H1 (cell line): ENCODE data around the gene ZNF135. TPM values are rescaled to one million over a fixed set of nuclear protein-coding genes. Genes with fewer than 3 reads are reported as not detected.

Experiments used
- CTCF ChIA-PET: fragments of 300-600 bp; sonication (Branson Sonifier 250); formaldehyde crosslinking; loops from one replicate; lab custom pipeline; 2021; ENCODE audit not compliant: partially characterized antibody; lab: Charles Lee
- POLR2A ChIA-PET: fragments of 300-600 bp; sonication (Branson Sonifier 250); formaldehyde crosslinking; loops from one replicate; lab custom pipeline; 2021; ENCODE audit warnings: inconsistent platforms; ENCODE audit not compliant: partially characterized antibody; lab: Charles Lee
- DNase-seq, 2 experiments: peaks; one replicate each; pipeline versions ENCODE4 v3.0.0 to v3.0.0-alpha.2; 2010 to 2022; ENCODE audit warnings: low spot score in 2 of 2, low read depth in 1 of 2, mixed read lengths in 1 of 2
- FAIRE-seq: peaks from 2 replicates; lab custom pipeline; 2011; peaks lifted over from hg19 to GRCh38; lab: Jason Lieb, UNC
- H2AFZ ChIP-seq: 2 replicates; pipeline ENCODE4 v1.8.1; 2012; ENCODE audit warnings: low read length, inconsistent platforms
- H2AK5ac ChIP-seq: 2 replicates; pipeline ENCODE4 v1.6.1; 2013; ENCODE audit warnings: low read depth, low read length
- H2BK120ac ChIP-seq: replicated peaks from 2 replicates; pipeline ENCODE3; 2013; ENCODE audit warnings: low read depth, low read length, inconsistent platforms
- H2BK12ac ChIP-seq: 2 replicates; pipeline ENCODE4 v1.6.1; 2013; ENCODE audit warnings: low read depth, low read length
- H2BK15ac ChIP-seq: 2 replicates; pipeline ENCODE4 v1.6.1; 2013; ENCODE audit warnings: low read length
- H2BK20ac ChIP-seq: 2 replicates; pipeline ENCODE4 v1.6.1; 2013; ENCODE audit warnings: low read length
- H2BK5ac ChIP-seq: 2 replicates; pipeline ENCODE4 v1.6.1; 2013; ENCODE audit warnings: low read depth, low read length
- H3K14ac ChIP-seq: 2 replicates; pipeline ENCODE4 v1.6.1; 2013; ENCODE audit warnings: inconsistent platforms; ENCODE audit not compliant: insufficient read length
- H3K18ac ChIP-seq: 2 replicates; pipeline ENCODE4 v1.6.1; 2013; ENCODE audit warnings: low read length; ENCODE audit errors: extremely low read depth
- H3K23ac ChIP-seq: 2 replicates; pipeline ENCODE4 v1.6.1; 2013; ENCODE audit warnings: inconsistent platforms; ENCODE audit not compliant: insufficient read length
- H3K23me2 ChIP-seq: 2 replicates; pipeline ENCODE4 v1.6.1; 2013; ENCODE audit warnings: low read depth, low read length
- H3K27ac ChIP-seq: 2 replicates; pipeline ENCODE4 v1.6.1; 2011; ENCODE audit warnings: low read depth, low read length, inconsistent platforms
- H3K27me3 ChIP-seq, 4 experiments: replicated peaks in 1 of 4; 1 replicate in 1 of 4; 2 replicates in 3 of 4; pipeline versions ENCODE4 v1.6.1 to v1.8.1; 2011 to 2013; ENCODE audit warnings: low read length in 3 of 4, mild to moderate bottlenecking in 3 of 4, inconsistent platforms in 2 of 4, mixed read lengths in 2 of 4, moderate library complexity in 1 of 4; ENCODE audit not compliant: control insufficient read depth in 3 of 4, insufficient read depth in 3 of 4; ENCODE audit errors: extremely low read depth in 1 of 4
- H3K36me3 ChIP-seq, 4 experiments: 2 replicates each; pipeline versions ENCODE4 v1.6.1 to v1.8.1; 2011 to 2013; ENCODE audit warnings: mild to moderate bottlenecking in 4 of 4, low read length in 3 of 4, moderate library complexity in 2 of 4, control low read depth in 1 of 4, inconsistent platforms in 1 of 4; ENCODE audit not compliant: insufficient read depth in 4 of 4, control insufficient read depth in 2 of 4
- H3K4ac ChIP-seq: replicated peaks from 2 replicates; pipeline ENCODE3; 2013; ENCODE audit warnings: low read length, low read depth, mixed read lengths, inconsistent platforms; ENCODE audit not compliant: insufficient read length
- H3K4me1 ChIP-seq, 4 experiments: replicated peaks in 1 of 4; 1 replicate in 1 of 4; 2 replicates in 3 of 4; pipeline versions ENCODE4 v1.6.1 to v1.8.1; 2011 to 2013; ENCODE audit warnings: low read length in 3 of 4, inconsistent platforms in 2 of 4, mixed read lengths in 1 of 4; ENCODE audit not compliant: insufficient read depth in 4 of 4, control insufficient read depth in 3 of 4
- H3K4me2 ChIP-seq, 2 experiments: 2 replicates each; pipeline versions ENCODE4 v1.6.1 to v1.8.1; 2011 to 2013; ENCODE audit warnings: low read depth in 2 of 2, low read length in 2 of 2, control low read depth in 1 of 2, inconsistent platforms in 1 of 2, mild to moderate bottlenecking in 1 of 2; ENCODE audit not compliant: insufficient read depth in 1 of 2
- H3K4me3 ChIP-seq, 4 experiments: fragments of 200-600, 300-600 bp in 1 of 4; sonication (generic), shearing (Covaris generic), sonication (Bioruptor Twin) in 1 of 4; 2 replicates each; pipeline versions ENCODE4 v1.5.1 to v1.8.1; 2011 to 2016; ENCODE audit warnings: low read length in 4 of 4, low read depth in 3 of 4, control low read depth in 2 of 4, inconsistent platforms in 2 of 4, mild to moderate bottlenecking in 2 of 4, mixed read lengths in 1 of 4, moderate library complexity in 1 of 4; ENCODE audit not compliant: insufficient read depth in 2 of 4; ENCODE audit errors: extremely low read depth in 1 of 4
- H3K56ac ChIP-seq: replicated peaks from 2 replicates; pipeline ENCODE3; 2013; ENCODE audit warnings: low read depth, mild to moderate bottlenecking, mixed read lengths, low read length, inconsistent platforms; ENCODE audit not compliant: insufficient read length
- H3K79me1 ChIP-seq: 2 replicates; pipeline ENCODE4 v1.6.1; 2013; ENCODE audit warnings: low read depth, low read length, control low read depth
- H3K79me2 ChIP-seq, 2 experiments: 2 replicates each; pipeline versions ENCODE4 v1.6.1 to v1.8.1; 2012 to 2013; ENCODE audit warnings: low read length in 2 of 2, mild to moderate bottlenecking in 2 of 2, inconsistent platforms in 1 of 2; ENCODE audit not compliant: insufficient read depth in 2 of 2, control insufficient read depth in 1 of 2
- H3K9ac ChIP-seq, 4 experiments: replicated peaks in 1 of 4; 1 replicate in 1 of 4; 2 replicates in 3 of 4; pipeline versions ENCODE4 v1.6.1 to v1.8.1; 2011 to 2013; ENCODE audit warnings: low read depth in 3 of 4, low read length in 3 of 4, control low read depth in 2 of 4, mild to moderate bottlenecking in 2 of 4, moderate library complexity in 2 of 4, inconsistent platforms in 1 of 4; ENCODE audit errors: extremely low read depth in 1 of 4
- H3K9me3 ChIP-seq, 2 experiments: 2 replicates each; pipeline versions ENCODE4 v1.6.1 to v1.8.1; 2012 to 2013; ENCODE audit warnings: mild to moderate bottlenecking in 2 of 2, moderate library complexity in 2 of 2, control low read depth in 1 of 2, inconsistent platforms in 1 of 2, low read depth in 1 of 2, low read length in 1 of 2, mixed read lengths in 1 of 2; ENCODE audit not compliant: insufficient read depth in 2 of 2
- H4K20me1 ChIP-seq, 2 experiments: replicated peaks in 1 of 2; 2 replicates each; pipeline versions ENCODE3 to v1.8.1; 2011 to 2013; ENCODE audit warnings: inconsistent platforms in 2 of 2, low read length in 2 of 2, mild to moderate bottlenecking in 1 of 2; ENCODE audit not compliant: insufficient read depth in 2 of 2, control insufficient read depth in 1 of 2
- H4K5ac ChIP-seq: 2 replicates; pipeline ENCODE4 v1.6.1; 2013; ENCODE audit warnings: low read length, low read depth, mixed read lengths, inconsistent platforms; ENCODE audit not compliant: insufficient read length
- H4K8ac ChIP-seq: 2 replicates; pipeline ENCODE4 v1.8.0; 2013; ENCODE audit warnings: mild to moderate bottlenecking, moderate library complexity, low read length, inconsistent platforms; ENCODE audit not compliant: insufficient read depth; ENCODE audit errors: extremely low read depth
- H4K91ac ChIP-seq: replicated peaks from 2 replicates; pipeline ENCODE3; 2013; ENCODE audit warnings: low read length, mixed read lengths, inconsistent platforms; ENCODE audit not compliant: insufficient read length
- CBX8 ChIP-seq: fragments of 300-800, 300-1000 bp; sonication (generic); IDR thresholded peaks from 2 replicates; pipeline ENCODE4 v1.7.1; 2016; ENCODE audit warnings: low read depth, low read length, borderline replicate concordance
- EGR1 ChIP-seq: IDR thresholded peaks from 2 replicates; pipeline ENCODE4 v1.6.1; 2011; ENCODE audit warnings: low read depth, low read length, borderline replicate concordance
- MAX ChIP-seq: IDR thresholded peaks from 2 replicates; pipeline ENCODE4 v1.6.1; 2012; ENCODE audit warnings: inconsistent platforms
- RFX5 ChIP-seq: IDR thresholded peaks from 2 replicates; pipeline ENCODE4 v1.6.1; 2011; ENCODE audit warnings: low read depth, low read length, improper control_type of control experiment, borderline replicate concordance
- RXRA ChIP-seq: IDR thresholded peaks from 2 replicates; pipeline ENCODE4 v1.6.1; 2011; ENCODE audit warnings: low read depth, mild to moderate bottlenecking, low read length, moderate library complexity; ENCODE audit not compliant: insufficient read depth
- TAF1 ChIP-seq: IDR thresholded peaks from 2 replicates; pipeline ENCODE4 v1.6.1; 2011; ENCODE audit warnings: mild to moderate bottlenecking, low read depth, low read length
- TEAD4 ChIP-seq: IDR thresholded peaks from 2 replicates; pipeline ENCODE4 v1.6.1; 2012; ENCODE audit warnings: low read depth, low read length, inconsistent platforms, mixed read lengths
- WGBS, 2 experiments: shearing (Covaris generic) in 1 of 2; methylation state at CpG; one replicate each; pipeline versions ENCODE4 v1.1.6 to v1.1.7; 2013 to 2015; ENCODE audit warnings: low lambda C conversion rate in 2 of 2, mixed read lengths in 2 of 2, inconsistent platforms in 1 of 2, low coverage in 1 of 2, missing lambda C conversion rate in 1 of 2; ENCODE audit not compliant: insufficient replicate concordance in 2 of 2, insufficient coverage in 1 of 2, insufficient read length in 1 of 2; ENCODE audit errors: extremely low coverage in 1 of 2, missing lambda C conversion rate in 1 of 2; 5-methylcytosine and 5-hydroxymethylcytosine counted together
- polyA plus RNA-seq, 7 experiments: library from polyadenylated mRNA; depleted of rRNA in 3 of 7; stranded (reverse) in 5 of 7; unstranded in 2 of 7; fragments of >200 nt in 5 of 7; fragments of 200-250 nt in 2 of 7; gene quantifications; 1 replicate in 5 of 7; 2 replicates in 1 of 7; 4 replicates in 1 of 7; pipeline versions ENCODE4 v1.2.1 to v1.2.3, GENCODE V29; 2011 to 2013; ENCODE audit warnings: missing spikeins in 2 of 7, mixed read lengths in 2 of 7
- total RNA-seq: library from RNA; stranded (reverse); fragmentation: NEBNext Ultra II Directional; extraction: Animal tissue kit (Norgen Biotek cat#: 25700); gene quantifications from 2 replicates; pipeline ENCODE4 v1.2.1, GENCODE V29; 2021

ZNF135 gene
- total and polyA plus RNA-seq, 2 of the 8 experiments (the other 6 are each of a cell fraction or from before 2014, with no cell fraction given), result 5.2 to 7.9 TPM

- H3K23ac ChIP-seq, result no peak overlapping the region
- no peak overlapping the region for H3K4me3 ChIP-seq
- no peak overlapping the region for H3K27ac ChIP-seq
- peaks cover 0 to 3% of the 10 kb centered on the region in 2 experiments for H4K20me1 ChIP-seq
- H2BK5ac ChIP-seq, result no peak overlapping the region
- no peaks in the 10 kb centered on the region for H3K23me2 ChIP-seq
- H2BK15ac ChIP-seq, result no peak overlapping the region
- H3K36me3 ChIP-seq, result peaks cover 0 to 10% (median 3%) of the 10 kb centered on the region in 4 experiments; a peak in 3 of 8 replicates
- H3K4ac ChIP-seq, result no peak overlapping the region
- H3K4me2 ChIP-seq, result no peak overlapping the region
- no peak overlapping the region for H2BK20ac ChIP-seq
- H3K4me1 ChIP-seq, result 0 out of 7 replicates have a peak, but pooled peaks cover 0 to 6% (median 0%) of the 10 kb centered on the region in 4 experiments
- H4K91ac ChIP-seq, result no peak overlapping the region
- H3K56ac ChIP-seq, result no peak overlapping the region
- no peaks in the 10 kb centered on the region for H3K27me3 ChIP-seq
- H3K9ac ChIP-seq, result no peak overlapping the region
- peaks cover 0 to 16% of the 10 kb centered on the region in 2 experiments; a peak in 1 of 4 replicates for H3K79me2 ChIP-seq
- TF ChIP-seq RFX5 (no peak), EGR1 (no peak), TEAD4 (no peak), RXRA (no peak), CBX8 (no peak), MAX (no peak), TAF1 (no peak)
- H3K14ac ChIP-seq, result no peak overlapping the region
- H3K79me1 ChIP-seq, result peaks cover 4% of the 10 kb centered on the region; the same call in 1 of the 2 replicates
- no peak overlapping the region for H2AK5ac ChIP-seq
- H4K5ac ChIP-seq, result no peak overlapping the region
- no peak for DNase-seq
- no peak overlapping the region for H2BK120ac ChIP-seq
- WGBS, 2 experiments, result 95% methylated on average over 7 of the region's 7 CpGs; no CpG with 5 or more reads in 1 of the 2 experiments
- FAIRE-seq, result no peak
- no peak overlapping the region for H4K8ac ChIP-seq
- CTCF ChIA-PET, result interaction anchor here (0.7 to 5.8 kb wide), 6 partner anchors 36 to 117 kb away, joined by 3 to 43 read pairs (median 4); partner anchors contain the start of gene ZNF135
- POLR2A ChIA-PET, result interaction anchor here (0.6 to 2.1 kb wide), 6 partner anchors 10 to 94 kb away, joined by 3 to 8 read pairs (median 4); no protein-coding TSS in a partner anchor
- H2AFZ ChIP-seq, result no peak overlapping the region
- no peaks in the 10 kb centered on the region for H3K9me3 ChIP-seq
- no peak overlapping the region for H3K18ac ChIP-seq
- H2BK12ac ChIP-seq, result 0 out of 2 replicates have a peak overlapping the region, but pooled peaks have one; percentile 5
Measured at GRCh38 chr19:58093071-58093470, 34.0 kb downstream of the ZNF135 start.
